ENCODE measurements around the gene NDUFA11. TPM values are rescaled to one million over a fixed set of nuclear protein-coding genes. Genes with fewer than 3 reads are reported as not detected.
"Not testable (repeated sequence)": the region's sequence is repeated elsewhere in the genome, so short reads cannot be mapped to it uniquely, and the experiment has no call there.

Gene NDUFA11
- total and polyA plus RNA-seq, 4 experiments from 2014 or later: 139 to 388 (median 241) TPM

- H3K4me1 Mint-ChIP-seq: peaks cover 0 to 3% (median under 1%) of the 10 kb centered on the region in 4 donors
- H3K9me3 Mint-ChIP-seq: peaks cover 0 to 1% (median 0%) of the 10 kb centered on the region in 8 donors
- ChIA-PET CTCF (ENCODE audit: partially characterized antibody) (interaction anchor here (1.6 kb wide), 1 partner anchor 87 kb away, joined by 6 read pairs; no protein-coding TSS in a partner anchor), POLR2A (ENCODE audit: partially characterized antibody) (interaction anchor here (3.6 kb wide), 1 partner anchor 12 kb away, joined by 20 read pairs; the partner anchor contains the start of gene NDUFA11)
- intact Hi-C loops (cut with micrococcal nuclease): no loop called here
- Histone ChIP-seq H3K27me3 (ENCODE audit: insufficient read depth, low read length) (no peaks in the 10 kb centered on the region), H3K36me3 (ENCODE audit: insufficient read depth, low read length) (peaks cover 11% of the 10 kb centered on the region), H3K4me3 (ENCODE audit: low read length in 2 of 2) (no peak overlapping the region), H3K27ac (ENCODE audit: low read depth, low read length) (no peak overlapping the region), H3K9me3 (ENCODE audit: control insufficient read depth in 1 of 2, low read length in 2 of 2) (no peaks in the 10 kb centered on the region), H3K4me1 (ENCODE audit: insufficient read depth, low read length) (no peaks in the 10 kb centered on the region)
- no peak overlapping the region for H3K27ac Mint-ChIP-seq
- peaks cover 0 to 5% of the 10 kb centered on the region in 2 donors for H3K27me3 Mint-ChIP-seq
- H3K36me3 Mint-ChIP-seq: peaks cover 4% of the 10 kb centered on the region in 2 donors
- no peak overlapping the region for H3K4me3 Mint-ChIP-seq
- no peak for DNase-seq
These were observed 12.0 kb downstream of the NDUFA11 start for GRCh38 chr19:5891572-5891937.

GRCh38 chr19:5890099-5890498 lies 13.5 kb downstream of the NDUFA11 start:
- no peak for DNase-seq
- Histone ChIP-seq H3K9me3 (ENCODE audit: control insufficient read depth in 1 of 2, low read length in 2 of 2) (no peaks in the 10 kb centered on the region), H3K27ac (ENCODE audit: low read depth, low read length) (no peak overlapping the region), H3K4me3 (ENCODE audit: low read length in 2 of 2) (no peak overlapping the region), H3K4me1 (ENCODE audit: insufficient read depth, low read length) (no peaks in the 10 kb centered on the region), H3K36me3 (ENCODE audit: insufficient read depth, low read length) (peaks cover 2% of the 10 kb centered on the region), H3K27me3 (ENCODE audit: insufficient read depth, low read length) (no peaks in the 10 kb centered on the region)
- POLR2A ChIA-PET (ENCODE audit: partially characterized antibody): interaction anchor here (3.6 kb wide), 1 partner anchor 13 kb away, joined by 20 read pairs; the partner anchor contains the start of gene NDUFA11
- no peaks in the 10 kb centered on the region for H3K36me3 Mint-ChIP-seq
- intact Hi-C loops (cut with micrococcal nuclease): no loop called here
- peaks cover 0 to 1% (median 0%) of the 10 kb centered on the region in 8 donors for H3K9me3 Mint-ChIP-seq
- no peak overlapping the region for H3K27ac Mint-ChIP-seq
- H3K27me3 Mint-ChIP-seq: peaks cover 1 to 5% of the 10 kb centered on the region in 2 donors
- H3K4me3 Mint-ChIP-seq: no peak overlapping the region
- peaks cover 0 to 3% (median under 1%) of the 10 kb centered on the region in 4 donors for H3K4me1 Mint-ChIP-seq
- CTCF ChIA-PET (ENCODE audit: partially characterized antibody): interaction anchor here (1.6 kb wide), 1 partner anchor 86 kb away, joined by 6 read pairs; no protein-coding TSS in a partner anchor

GRCh38 chr19:5889288-5889971 lies 14.2 kb downstream of the NDUFA11 start:
- no peaks in the 10 kb centered on the region for H3K36me3 Mint-ChIP-seq
- intact Hi-C loops (cut with micrococcal nuclease): no loop called here
- no peak overlapping the region for H3K4me3 ChIP-seq (ENCODE audit: low read length in 2 of 2)
- peaks cover 0 to 3% (median under 1%) of the 10 kb centered on the region in 4 donors for H3K4me1 Mint-ChIP-seq
- peak overlapping the region in 2 of 7 donors; percentile 9 to 18 for H3K27ac Mint-ChIP-seq
- peaks cover 1 to 5% of the 10 kb centered on the region in 2 donors for H3K27me3 Mint-ChIP-seq
- DNase-seq: no peak
- H3K9me3 Mint-ChIP-seq: peaks cover 0 to 1% (median 0%) of the 10 kb centered on the region in 8 donors
- no peak overlapping the region for H3K27ac ChIP-seq (ENCODE audit: low read depth, low read length)
- no peak overlapping the region for H3K4me3 Mint-ChIP-seq
- H3K9me3 ChIP-seq (ENCODE audit: control insufficient read depth in 1 of 2, low read length in 2 of 2): no peaks in the 10 kb centered on the region
- no peaks in the 10 kb centered on the region for H3K27me3 ChIP-seq (ENCODE audit: insufficient read depth, low read length)
- CTCF ChIA-PET (ENCODE audit: partially characterized antibody): no interaction called here
- H3K4me1 ChIP-seq (ENCODE audit: insufficient read depth, low read length): no peaks in the 10 kb centered on the region
- no peaks in the 10 kb centered on the region for H3K36me3 ChIP-seq (ENCODE audit: insufficient read depth, low read length)
- POLR2A ChIA-PET (ENCODE audit: partially characterized antibody): interaction anchor here (3.6 kb wide), 1 partner anchor 14 kb away, joined by 20 read pairs; the partner anchor contains the start of gene NDUFA11

- H3K4me3 ChIP-seq (ENCODE audit: low read length in 2 of 2); H3K9me3 Mint-ChIP-seq; H3K27me3 ChIP-seq (ENCODE audit: insufficient read depth, low read length); H3K27me3 Mint-ChIP-seq; H3K36me3 ChIP-seq (ENCODE audit: insufficient read depth, low read length); H3K9me3 ChIP-seq (ENCODE audit: control insufficient read depth in 1 of 2, low read length in 2 of 2); DNase-seq; CTCF ChIA-PET (ENCODE audit: partially characterized antibody); H3K36me3 Mint-ChIP-seq; H3K4me1 ChIP-seq (ENCODE audit: insufficient read depth, low read length); intact Hi-C loops (cut with micrococcal nuclease); H3K4me3 Mint-ChIP-seq; H3K4me1 Mint-ChIP-seq; H3K27ac ChIP-seq (ENCODE audit: low read depth, low read length): not testable (repeated sequence)
- H3K27ac Mint-ChIP-seq: peak overlapping the region in 1 of 7 donors; percentile 27
- POLR2A ChIA-PET (ENCODE audit: partially characterized antibody): interaction anchor here (0.9 kb wide), 1 partner anchor 20 kb away, joined by 3 read pairs; the partner anchor contains the start of gene VMAC
These were observed 19.4 kb downstream of the NDUFA11 start for GRCh38 chr19:5884065-5884811.

- H3K9me3 Mint-ChIP-seq; H3K9me3 ChIP-seq (ENCODE audit: control insufficient read depth in 1 of 2, low read length in 2 of 2); H3K4me1 Mint-ChIP-seq; H3K36me3 Mint-ChIP-seq; H3K27me3 ChIP-seq (ENCODE audit: insufficient read depth, low read length); H3K27ac ChIP-seq (ENCODE audit: low read depth, low read length); H3K4me3 ChIP-seq (ENCODE audit: low read length in 2 of 2); H3K4me1 ChIP-seq (ENCODE audit: insufficient read depth, low read length); CTCF ChIA-PET (ENCODE audit: partially characterized antibody); H3K27ac Mint-ChIP-seq; DNase-seq; intact Hi-C loops (cut with micrococcal nuclease); H3K36me3 ChIP-seq (ENCODE audit: insufficient read depth, low read length); POLR2A ChIA-PET (ENCODE audit: partially characterized antibody); H3K4me3 Mint-ChIP-seq: not testable (repeated sequence)
- H3K27me3 Mint-ChIP-seq: peaks cover 4 to 10% of the 10 kb centered on the region in 2 donors
These were observed 20.3 kb downstream of the NDUFA11 start for GRCh38 chr19:5883157-5883873.

GRCh38 chr19:5882421-5882968 lies 21.1 kb downstream of the NDUFA11 start:
- H3K27ac ChIP-seq (ENCODE audit: low read depth, low read length): no peak overlapping the region
- H3K36me3 ChIP-seq (ENCODE audit: insufficient read depth, low read length): no peaks in the 10 kb centered on the region
- H3K27me3 ChIP-seq (ENCODE audit: insufficient read depth, low read length): no peaks in the 10 kb centered on the region
- no peaks in the 10 kb centered on the region for H3K4me1 Mint-ChIP-seq
- H3K4me1 ChIP-seq (ENCODE audit: insufficient read depth, low read length): no peaks in the 10 kb centered on the region
- no peak overlapping the region for H3K4me3 ChIP-seq (ENCODE audit: low read length in 2 of 2)
- ChIA-PET POLR2A (ENCODE audit: partially characterized antibody) (no interaction called here), CTCF (ENCODE audit: partially characterized antibody) (no interaction called here)
- H3K27me3 Mint-ChIP-seq: peaks cover 4 to 12% of the 10 kb centered on the region in 2 donors
- H3K36me3 Mint-ChIP-seq: no peaks in the 10 kb centered on the region
- H3K4me3 Mint-ChIP-seq: no peak overlapping the region
- no peaks in the 10 kb centered on the region for H3K9me3 ChIP-seq (ENCODE audit: control insufficient read depth in 1 of 2, low read length in 2 of 2)
- DNase-seq: no peak
- H3K9me3 Mint-ChIP-seq: no peaks in the 10 kb centered on the region
- intact Hi-C loops (cut with micrococcal nuclease): no loop called here
- H3K27ac Mint-ChIP-seq: peak overlapping the region in 1 of 7 donors; percentile 12

All from CD4-positive, alpha-beta memory T cell (primary cell).